GM23338 (cell line): ENCODE data around the gene FOXJ3.

ENCODE experiments used
- CREB1 ChIP-seq: fragments of 250-450 bp; sonication (Bioruptor Pico); IDR thresholded peaks from 2 replicates; pipeline ENCODE4 v1.5.0; 2020; ENCODE audit warnings: low read depth, mild to moderate bottlenecking, moderate library complexity
- ETS1 ChIP-seq: IDR thresholded peaks from 2 replicates; pipeline ENCODE4 v1.6.1; 2016; ENCODE audit warnings: antibody characterized with exemption
- EZH2 ChIP-seq: fragments of 200-600 bp; sonication (generic); IDR thresholded peaks from one replicate; pipeline ENCODE4 v1.8.0; 2017; ENCODE audit warnings: antibody characterized with exemption, mild to moderate bottlenecking, low read depth; ENCODE audit not compliant: unreplicated experiment
- EZH2phosphoT487 ChIP-seq: fragments of 200-600 bp; sonication (generic); IDR thresholded peaks from one replicate; pipeline ENCODE4 v1.8.1; 2018; ENCODE audit warnings: antibody characterized with exemption; ENCODE audit not compliant: unreplicated experiment
- JUNB ChIP-seq: IDR thresholded peaks from one replicate; pipeline ENCODE4 v1.6.1; 2016; ENCODE audit warnings: antibody characterized with exemption; ENCODE audit not compliant: unreplicated experiment
- POLR2AphosphoS5 ChIP-seq: IDR thresholded peaks from 2 replicates; pipeline ENCODE4 v1.6.1; 2016; ENCODE audit warnings: antibody characterized with exemption, low read depth
- REST ChIP-seq: IDR thresholded peaks from one replicate; pipeline ENCODE4 v1.6.1; 2018; ENCODE audit warnings: antibody characterized with exemption; ENCODE audit not compliant: unreplicated experiment
- ZNF114 ChIP-seq: fragments of 250-450 bp; sonication (Bioruptor Pico); IDR thresholded peaks from 2 replicates; pipeline ENCODE4 v1.5.0; 2020; ENCODE audit warnings: mild to moderate bottlenecking, moderate library complexity
- ZNF331 ChIP-seq: fragments of 250-450 bp; sonication (Bioruptor Pico); IDR thresholded peaks from 2 replicates; pipeline ENCODE4 v1.5.0; 2020; ENCODE audit warnings: low read depth, mild to moderate bottlenecking, moderate library complexity
- TF ChIP-seq, protein P1 (sequence below), 2 experiments: fragments of 200-600 bp in 1 of 2; sonication (generic) in 1 of 2; conservative IDR thresholded peaks; 2 replicates each; pipeline versions ENCODE4 v1.5.1 to v1.6.1; 2016 to 2017; ENCODE audit warnings: antibody characterized with exemption in 2 of 2, low read depth in 2 of 2, mild to moderate bottlenecking in 2 of 2, moderate library complexity in 1 of 2

DNA sequence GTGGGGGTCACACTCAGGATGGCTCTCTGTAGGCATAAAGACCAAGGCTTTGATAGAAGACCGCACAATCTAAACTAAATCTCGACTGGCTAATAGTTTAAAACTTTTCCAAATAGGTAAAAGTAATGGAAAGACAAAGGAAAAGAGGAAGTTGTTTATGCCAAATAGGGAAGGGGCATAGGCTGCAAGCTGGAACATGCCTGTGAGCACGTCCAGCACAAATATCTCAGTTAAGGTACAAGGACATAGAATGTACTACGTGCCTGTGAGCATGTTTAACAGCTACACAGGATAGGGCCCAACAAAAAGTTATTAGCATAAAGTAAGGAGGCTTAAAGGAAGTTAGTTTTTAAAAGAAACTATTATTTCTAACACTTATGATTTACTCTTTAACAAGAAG lies 142.9 kb downstream of the FOXJ3 start:
- TF ChIP-seq, protein P1, sequence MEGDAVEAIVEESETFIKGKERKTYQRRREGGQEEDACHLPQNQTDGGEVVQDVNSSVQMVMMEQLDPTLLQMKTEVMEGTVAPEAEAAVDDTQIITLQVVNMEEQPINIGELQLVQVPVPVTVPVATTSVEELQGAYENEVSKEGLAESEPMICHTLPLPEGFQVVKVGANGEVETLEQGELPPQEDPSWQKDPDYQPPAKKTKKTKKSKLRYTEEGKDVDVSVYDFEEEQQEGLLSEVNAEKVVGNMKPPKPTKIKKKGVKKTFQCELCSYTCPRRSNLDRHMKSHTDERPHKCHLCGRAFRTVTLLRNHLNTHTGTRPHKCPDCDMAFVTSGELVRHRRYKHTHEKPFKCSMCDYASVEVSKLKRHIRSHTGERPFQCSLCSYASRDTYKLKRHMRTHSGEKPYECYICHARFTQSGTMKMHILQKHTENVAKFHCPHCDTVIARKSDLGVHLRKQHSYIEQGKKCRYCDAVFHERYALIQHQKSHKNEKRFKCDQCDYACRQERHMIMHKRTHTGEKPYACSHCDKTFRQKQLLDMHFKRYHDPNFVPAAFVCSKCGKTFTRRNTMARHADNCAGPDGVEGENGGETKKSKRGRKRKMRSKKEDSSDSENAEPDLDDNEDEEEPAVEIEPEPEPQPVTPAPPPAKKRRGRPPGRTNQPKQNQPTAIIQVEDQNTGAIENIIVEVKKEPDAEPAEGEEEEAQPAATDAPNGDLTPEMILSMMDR (conservative IDR thresholded peaks at IDR 0.05; ENCODE audit: low read depth in 2 of 2), result no peak
- TF ChIP-seq POLR2AphosphoS5 (no peak), JUNB (no peak), EZH2 (no peak), ZNF114 (CRISPR knock-in tag) (no peak), CREB1 (CRISPR knock-in tag) (no peak), ETS1 (no peak), EZH2phosphoT487 (no peak), REST (no peak), ZNF331 (CRISPR knock-in tag) (no peak)
